Measurements from ENCODE around the gene CST3.

CST3 gene

DNA sequence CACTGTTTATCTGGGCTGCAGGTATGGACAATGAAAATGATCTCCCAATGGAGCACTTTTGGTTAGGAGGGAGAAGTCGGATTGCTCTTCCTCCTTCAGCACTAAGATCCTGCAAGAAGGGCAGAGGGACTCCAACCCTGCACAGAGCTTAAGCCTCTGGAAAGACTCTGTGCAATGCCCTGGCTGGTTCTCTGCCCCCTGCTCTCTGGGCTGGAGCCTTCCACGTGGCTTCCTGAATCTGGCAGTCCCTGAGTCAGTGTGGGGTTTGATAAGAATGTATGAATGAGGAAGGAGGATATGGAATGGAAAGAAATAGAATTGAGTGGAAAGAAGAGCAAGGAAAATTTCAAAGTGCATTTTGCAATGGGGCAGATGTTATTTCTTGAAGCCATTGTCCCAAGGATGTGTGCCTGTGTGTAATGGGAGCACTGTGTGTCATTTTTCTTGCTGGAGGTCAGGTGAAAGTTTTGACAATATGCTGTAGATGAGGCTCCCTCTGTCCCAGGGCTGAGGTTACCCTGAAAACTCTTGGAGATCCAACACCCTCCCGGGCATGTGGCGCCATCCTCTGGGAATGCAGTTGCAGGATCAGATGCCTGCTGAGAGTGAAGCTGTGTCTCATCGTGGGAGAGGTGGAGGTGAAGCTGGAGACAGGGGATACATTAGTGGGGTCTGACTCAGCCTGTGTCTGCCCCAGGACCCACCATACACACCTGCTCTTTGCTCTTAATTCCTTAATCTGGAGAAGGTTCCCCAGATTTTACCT lies 53.1 kb downstream of the CST3 start:
- no peak for TF ChIP-seq CEBPB (IDR thresholded peaks at IDR 0.05)

Data from Ishikawa (cell line).